ENCODE results near the gene CHD8. TPM values are rescaled to one million over a fixed set of nuclear protein-coding genes. Genes with fewer than 3 reads are reported as not detected.

CHD8 gene
- total and polyA plus RNA-seq, 2 of the 4 experiments (the other 2 are of a cell fraction), result 32.1 to 55.0 TPM

DNA sequence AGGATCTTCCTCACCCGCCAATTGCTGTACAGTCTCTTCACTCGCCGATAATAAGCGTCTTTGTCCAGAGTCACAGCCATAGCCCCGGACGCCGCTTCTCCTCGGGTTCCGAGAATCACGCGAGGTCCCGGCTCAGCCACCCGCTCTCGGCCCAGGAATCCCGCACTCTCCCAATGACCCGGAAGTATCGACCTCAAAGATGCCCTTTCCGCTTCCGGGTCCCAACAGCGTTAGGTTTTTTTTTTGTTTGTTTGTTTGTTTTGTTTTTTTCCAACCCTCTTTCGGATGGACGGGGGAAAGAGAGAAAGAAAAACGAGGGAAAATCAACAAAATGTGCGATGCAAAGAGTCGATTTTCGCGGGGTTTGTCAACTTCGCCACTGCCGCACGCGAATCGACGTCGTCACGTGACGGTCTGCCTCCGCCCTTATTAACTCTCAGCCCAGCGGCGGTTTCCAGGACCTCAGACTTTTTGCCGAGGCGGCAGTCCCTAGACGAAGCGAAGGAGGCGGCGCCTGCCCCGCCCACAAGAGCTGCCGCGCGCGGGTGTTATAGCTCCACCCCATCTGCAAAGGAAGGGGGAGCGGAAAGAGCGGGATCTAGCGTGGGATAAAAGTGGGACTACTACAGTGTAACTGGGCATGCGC, 72.0 kb downstream of the CHD8 start, which contains the start of gene SUPT16H (continued):
- TF ChIP-seq, protein P1, sequence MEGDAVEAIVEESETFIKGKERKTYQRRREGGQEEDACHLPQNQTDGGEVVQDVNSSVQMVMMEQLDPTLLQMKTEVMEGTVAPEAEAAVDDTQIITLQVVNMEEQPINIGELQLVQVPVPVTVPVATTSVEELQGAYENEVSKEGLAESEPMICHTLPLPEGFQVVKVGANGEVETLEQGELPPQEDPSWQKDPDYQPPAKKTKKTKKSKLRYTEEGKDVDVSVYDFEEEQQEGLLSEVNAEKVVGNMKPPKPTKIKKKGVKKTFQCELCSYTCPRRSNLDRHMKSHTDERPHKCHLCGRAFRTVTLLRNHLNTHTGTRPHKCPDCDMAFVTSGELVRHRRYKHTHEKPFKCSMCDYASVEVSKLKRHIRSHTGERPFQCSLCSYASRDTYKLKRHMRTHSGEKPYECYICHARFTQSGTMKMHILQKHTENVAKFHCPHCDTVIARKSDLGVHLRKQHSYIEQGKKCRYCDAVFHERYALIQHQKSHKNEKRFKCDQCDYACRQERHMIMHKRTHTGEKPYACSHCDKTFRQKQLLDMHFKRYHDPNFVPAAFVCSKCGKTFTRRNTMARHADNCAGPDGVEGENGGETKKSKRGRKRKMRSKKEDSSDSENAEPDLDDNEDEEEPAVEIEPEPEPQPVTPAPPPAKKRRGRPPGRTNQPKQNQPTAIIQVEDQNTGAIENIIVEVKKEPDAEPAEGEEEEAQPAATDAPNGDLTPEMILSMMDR (conservative IDR thresholded peaks at IDR 0.05; ENCODE audit: low read depth, low read length), result no peak

Measured in IMR-90 (cell line).